Hepatocyte (in vitro differentiated cells): ENCODE results near the gene IGF2BP1.

Experiments
- EZH2 ChIP-seq: fragments of 200-600 bp; sonication (generic); IDR thresholded peaks from 2 replicates; pipeline ENCODE4 v1.6.1; 2016; ENCODE audit warnings: antibody characterized with exemption, mild to moderate bottlenecking, borderline replicate concordance
- TF ChIP-seq, protein P1 (sequence below): fragments of 200-600 bp; sonication (generic); IDR thresholded peaks from 2 replicates; pipeline ENCODE4 v1.5.1; 2016; ENCODE audit warnings: antibody characterized with exemption, mild to moderate bottlenecking; ENCODE audit not compliant: poor library complexity

DNA sequence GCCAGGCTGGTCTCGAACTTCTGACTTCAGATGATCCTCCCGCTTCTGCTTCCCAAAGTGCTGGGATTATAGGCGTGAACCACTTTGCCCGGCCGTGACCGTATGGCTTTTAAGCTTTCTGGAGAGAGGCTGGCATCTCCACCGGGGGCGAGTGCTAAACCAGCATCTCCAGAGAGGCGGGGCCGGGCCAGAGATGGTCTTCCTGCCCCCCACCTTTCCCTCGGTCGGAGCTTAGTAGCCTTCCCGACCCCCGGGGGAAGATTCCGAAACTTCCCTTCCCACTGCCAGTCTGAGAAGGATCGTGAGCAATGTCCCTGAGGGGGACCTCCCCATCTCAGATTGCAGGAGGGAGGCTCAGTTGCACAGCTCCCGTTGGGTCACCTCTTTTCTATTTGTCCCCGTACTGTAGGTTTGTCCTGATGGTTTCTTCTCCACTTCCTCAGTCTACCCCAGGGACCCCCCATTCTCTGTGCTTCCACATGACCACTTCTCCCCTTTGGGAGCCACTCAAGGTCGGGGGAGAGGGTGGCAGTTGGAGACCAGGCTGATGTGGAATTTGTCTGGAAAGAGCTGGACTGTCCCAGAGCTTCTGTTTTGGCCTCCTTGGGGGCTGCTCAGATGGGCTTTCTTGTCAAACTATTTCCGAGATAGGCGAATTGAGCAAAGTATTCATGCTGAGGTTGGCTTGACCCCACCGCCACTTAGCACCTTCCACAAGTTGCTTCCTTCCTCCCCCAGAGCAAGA lies 18.2 kb downstream of the IGF2BP1 start:
- TF ChIP-seq, protein P1, sequence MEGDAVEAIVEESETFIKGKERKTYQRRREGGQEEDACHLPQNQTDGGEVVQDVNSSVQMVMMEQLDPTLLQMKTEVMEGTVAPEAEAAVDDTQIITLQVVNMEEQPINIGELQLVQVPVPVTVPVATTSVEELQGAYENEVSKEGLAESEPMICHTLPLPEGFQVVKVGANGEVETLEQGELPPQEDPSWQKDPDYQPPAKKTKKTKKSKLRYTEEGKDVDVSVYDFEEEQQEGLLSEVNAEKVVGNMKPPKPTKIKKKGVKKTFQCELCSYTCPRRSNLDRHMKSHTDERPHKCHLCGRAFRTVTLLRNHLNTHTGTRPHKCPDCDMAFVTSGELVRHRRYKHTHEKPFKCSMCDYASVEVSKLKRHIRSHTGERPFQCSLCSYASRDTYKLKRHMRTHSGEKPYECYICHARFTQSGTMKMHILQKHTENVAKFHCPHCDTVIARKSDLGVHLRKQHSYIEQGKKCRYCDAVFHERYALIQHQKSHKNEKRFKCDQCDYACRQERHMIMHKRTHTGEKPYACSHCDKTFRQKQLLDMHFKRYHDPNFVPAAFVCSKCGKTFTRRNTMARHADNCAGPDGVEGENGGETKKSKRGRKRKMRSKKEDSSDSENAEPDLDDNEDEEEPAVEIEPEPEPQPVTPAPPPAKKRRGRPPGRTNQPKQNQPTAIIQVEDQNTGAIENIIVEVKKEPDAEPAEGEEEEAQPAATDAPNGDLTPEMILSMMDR, result no peak
- no peak for TF ChIP-seq EZH2
